HPDE6-E6E7 (cell line): Measurements from ENCODE around the gene TMEM18.

ENCODE experiments used
- DNase-seq: peaks from one replicate; pipeline ENCODE4 v3.0.0; 2011; ENCODE audit warnings: missing footprints; ENCODE audit errors: extremely low spot score

The TMEM18 gene

GRCh38 chr2:634636-635388 lies 42.4 kb downstream of the TMEM18 start:
- DNase-seq = no peak

DNA sequence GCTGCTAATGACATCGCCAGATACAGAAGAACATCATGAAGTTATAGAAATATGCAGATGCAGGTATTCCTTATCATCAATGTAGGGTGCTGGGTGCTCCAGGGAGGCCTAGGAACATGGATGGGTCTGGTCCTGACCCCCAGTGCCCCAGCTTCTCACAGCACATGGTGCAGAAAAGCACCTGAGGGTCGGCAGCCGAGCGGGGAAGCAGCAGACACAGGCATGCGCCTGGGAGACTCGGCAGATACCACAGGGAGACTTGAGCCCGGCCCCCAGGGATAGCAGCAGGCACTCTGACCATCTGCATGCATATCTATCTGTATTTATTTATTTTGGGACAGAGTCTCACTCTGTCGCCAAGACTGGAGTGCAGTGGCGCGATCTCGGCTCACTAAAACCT lies 43.2 kb downstream of the TMEM18 start:
- no peak for DNase-seq

- DNase-seq = no peak
Observed at GRCh38 chr2:633371-633770, 43.8 kb downstream of the TMEM18 start.

DNA sequence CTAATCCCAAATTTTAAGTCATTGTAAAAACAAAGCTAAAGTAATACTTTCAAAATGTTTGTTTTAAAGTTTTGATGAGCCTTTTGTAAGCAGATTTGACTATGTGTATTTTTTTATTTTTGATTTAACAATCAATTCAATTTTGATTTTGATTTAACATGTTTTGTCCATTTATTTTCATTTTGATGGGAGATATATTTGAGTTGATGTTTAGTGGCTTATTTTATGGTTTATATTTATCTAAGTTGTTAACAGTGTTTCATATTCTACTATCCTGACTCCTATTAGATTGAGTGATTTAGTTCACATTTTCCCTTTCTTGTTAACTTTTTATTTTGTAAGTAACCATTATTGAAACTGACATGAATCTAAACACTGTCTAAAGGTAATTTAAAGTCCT lies 44.7 kb downstream of the TMEM18 start:
- no peak for DNase-seq

DNA sequence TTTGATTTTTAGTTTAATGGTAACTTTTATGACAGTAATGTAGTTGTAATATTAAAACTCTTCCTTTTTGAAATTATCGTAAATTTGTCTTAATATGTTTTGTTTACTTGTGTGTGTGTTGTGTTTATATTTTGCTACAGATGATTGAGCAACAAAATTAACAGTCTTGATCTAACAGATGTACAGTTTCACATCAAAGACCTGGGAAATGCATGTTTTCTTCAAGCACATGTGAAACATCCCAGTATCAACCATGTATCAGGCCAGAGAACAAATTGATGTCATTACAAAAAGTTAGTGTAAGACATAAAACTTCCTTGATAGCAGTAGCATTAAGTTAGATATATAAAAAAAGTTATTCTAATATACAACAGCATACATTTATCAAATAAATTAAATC lies 45.5 kb downstream of the TMEM18 start:
- no peak for DNase-seq

DNA sequence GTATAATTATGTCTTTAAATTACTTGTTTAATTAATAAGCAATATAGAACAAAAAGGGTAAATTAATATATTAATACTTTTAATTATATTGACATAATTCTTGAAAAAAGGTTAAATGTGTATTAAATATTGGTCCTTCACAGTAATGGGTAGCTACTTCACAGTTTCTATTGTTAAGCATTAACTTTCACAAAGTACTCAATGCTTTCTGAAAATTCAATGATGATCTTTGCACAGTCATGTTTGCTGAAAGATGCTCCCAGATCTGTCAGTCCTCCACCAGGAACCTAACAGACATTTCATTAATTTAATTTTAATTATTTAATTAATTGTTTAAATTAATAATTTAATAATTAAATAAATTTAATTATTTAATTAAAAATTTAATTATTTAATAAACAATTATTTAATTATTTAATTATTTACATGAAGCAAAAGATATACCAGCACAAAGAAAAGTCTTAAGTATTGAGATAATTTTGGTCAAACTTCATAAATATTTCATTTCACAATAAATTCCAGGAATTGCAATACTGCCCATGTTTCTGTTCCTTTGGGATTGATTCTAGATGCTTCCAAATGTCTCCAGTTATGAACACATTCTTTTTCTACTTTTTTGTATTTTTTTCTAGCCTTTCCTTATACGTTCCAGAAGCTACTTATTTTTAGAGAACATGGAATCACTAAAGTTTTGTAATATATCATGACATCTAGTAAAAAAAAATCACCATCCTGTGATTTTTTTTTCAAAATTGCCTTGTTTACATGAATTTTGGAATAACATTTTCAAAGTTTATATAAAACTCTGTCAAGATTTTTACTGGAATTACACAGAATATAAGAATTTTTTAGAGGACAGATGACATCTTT lies 46.5 kb downstream of the TMEM18 start:
- no peak for DNase-seq

GRCh38 chr2:629961-630360 lies 47.2 kb downstream of the TMEM18 start:
- DNase-seq = no peak

- no peak for DNase-seq
Observed at GRCh38 chr2:628651-629050, 48.6 kb downstream of the TMEM18 start.

DNA sequence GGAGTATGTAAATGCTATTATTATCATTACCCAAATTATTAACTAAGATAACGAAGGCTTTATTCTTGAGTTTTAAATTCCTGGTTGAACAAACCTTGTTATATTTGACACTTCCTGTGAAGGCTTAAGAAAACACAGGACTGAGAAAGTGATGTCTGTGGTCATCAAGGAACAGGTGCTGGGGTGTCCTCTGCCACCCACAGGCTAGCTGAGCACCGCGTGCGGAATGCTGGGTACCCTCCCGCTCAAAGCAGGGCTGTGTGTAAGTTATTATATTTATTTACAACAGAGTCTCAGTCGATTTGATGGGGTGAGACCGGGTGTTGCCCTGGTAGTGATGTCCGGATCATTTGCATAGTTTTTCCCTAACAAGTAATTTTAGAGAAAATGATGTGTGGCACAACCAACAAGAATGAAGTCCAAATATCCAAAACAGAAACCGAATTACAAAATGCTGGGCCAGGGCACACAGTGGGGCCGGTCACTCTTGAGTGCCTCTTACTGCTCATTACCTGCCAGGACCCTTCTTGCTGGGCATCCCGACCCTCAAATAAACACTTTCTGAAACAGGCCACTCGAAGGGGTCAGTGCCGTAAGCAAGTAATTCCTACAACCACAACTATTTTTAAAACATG lies 49.2 kb downstream of the TMEM18 start:
- DNase-seq = no peak

GRCh38 chr2:627340-627709 lies 49.9 kb downstream of the TMEM18 start:
- DNase-seq = no peak

DNA sequence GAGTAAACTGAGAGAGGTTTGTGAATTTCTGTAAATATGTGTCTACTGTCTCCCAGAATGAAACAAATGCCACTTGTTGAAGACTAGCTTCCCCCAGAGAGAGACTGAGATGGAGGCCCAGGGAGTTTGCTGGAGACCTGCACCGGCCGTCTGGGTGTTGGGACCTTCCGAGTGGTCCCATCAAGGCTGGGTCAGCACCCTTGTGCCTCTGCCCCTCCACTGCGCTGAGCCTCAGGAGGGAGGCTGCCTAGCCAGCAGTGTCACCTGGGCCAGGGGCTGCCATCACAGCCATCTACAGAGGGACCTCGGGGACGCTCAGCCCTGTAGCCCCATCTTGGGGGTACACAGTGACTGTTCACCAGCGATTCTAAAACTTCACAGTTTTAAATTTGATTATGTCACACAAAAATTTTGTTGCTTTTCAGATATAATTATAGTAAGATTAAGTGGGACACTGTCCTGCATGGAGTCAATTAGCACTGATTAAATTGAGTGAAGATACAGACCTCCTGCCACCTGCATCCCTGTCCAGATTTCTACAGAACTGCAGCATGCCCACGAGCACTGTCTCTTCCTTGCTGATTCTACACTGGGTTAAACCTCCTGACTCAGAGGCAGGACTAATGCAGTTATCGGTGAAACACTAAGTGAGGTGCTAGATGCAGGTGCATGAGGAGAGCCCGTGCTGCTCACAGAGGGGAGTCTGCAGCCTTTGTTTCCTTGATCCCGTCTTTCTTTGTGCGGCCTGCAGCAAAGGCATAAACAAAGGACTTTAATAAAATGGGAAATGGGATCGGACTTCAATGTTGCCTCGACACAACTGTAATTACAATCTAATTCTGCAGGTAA lies 50.5 kb downstream of the TMEM18 start:
- DNase-seq = no peak

DNA sequence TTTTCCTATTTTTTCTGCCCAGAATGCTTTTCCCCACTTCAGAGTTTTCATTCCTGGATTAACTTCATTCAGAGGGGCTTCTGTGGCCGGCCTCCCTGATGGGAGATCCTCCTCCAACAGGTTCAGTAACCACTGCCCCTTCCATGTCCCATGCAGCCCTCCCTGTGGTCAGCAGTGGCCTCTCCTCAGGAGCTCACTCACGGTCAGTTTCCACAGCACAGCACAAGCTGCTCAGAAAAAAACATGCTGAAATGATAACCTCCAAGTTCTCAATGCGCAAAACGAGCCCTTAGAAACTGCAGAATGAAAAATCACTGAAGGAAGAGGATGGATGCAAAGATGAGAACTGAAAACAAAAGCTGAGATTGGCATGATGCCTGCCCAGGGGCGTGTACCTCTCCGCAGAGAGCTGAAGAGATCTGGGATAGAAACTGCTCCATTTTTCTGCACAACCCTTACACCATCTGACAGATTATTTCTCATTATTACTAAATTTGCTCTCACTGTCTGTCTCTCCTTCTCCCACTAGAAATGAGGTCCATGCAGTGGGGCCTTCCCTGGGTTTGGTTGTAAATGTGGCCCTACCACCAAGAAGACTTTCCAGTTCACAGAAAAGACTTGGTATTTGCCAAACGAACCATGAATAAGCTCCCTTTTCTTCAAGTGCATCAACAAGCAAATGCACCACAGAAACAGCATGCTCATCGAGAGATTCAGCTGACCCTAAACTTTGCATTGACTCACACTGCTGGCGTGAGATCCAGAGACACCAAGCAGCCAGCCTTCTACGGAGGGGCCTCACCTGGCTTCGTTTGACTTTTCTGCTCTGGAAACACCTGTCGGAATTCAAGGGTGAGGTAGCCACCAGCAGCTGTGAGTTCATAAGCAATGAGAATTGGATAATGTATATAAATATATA lies 51.5 kb downstream of the TMEM18 start:
- DNase-seq = no peak

DNA sequence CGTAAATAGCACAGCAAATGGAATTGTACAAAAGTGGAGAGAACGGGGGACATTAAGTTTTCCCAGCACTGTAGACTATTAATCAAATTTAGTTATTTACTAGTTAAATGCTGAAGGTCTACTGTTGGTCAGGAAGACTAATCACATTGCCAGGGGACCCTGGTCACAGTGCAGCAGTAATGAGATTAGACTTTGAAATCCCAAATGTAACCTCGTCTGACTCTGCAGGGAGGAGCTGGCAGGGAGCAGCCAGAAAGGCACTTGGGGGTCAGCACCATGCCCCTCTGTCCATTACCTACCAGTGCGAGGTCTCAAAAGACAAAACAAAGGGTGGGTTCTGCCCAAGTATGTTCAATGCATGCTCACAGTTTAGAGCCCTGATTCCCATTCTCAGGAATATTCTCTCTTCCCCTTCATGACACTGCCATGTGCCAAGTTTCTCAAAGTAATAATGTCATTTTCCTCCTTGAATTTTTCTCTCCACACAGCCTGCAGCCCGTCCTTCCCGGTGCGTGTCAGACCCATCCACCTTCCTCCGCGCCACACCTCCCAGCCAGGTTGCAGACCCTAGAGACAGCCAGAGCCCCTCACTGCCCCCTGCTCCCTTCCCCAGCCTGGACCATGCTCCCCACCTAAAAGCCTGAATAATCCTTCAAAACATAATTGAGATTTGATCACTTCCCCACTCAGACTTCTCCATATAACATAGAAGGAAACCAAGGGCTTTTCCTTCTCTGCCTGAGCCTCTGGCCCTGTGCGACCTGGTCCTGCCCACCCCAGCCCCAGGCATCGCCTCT lies 52.5 kb downstream of the TMEM18 start:
- no peak for DNase-seq

GRCh38 chr2:624096-624495 lies 53.1 kb downstream of the TMEM18 start:
- no peak for DNase-seq

GRCh38 chr2:623130-623922 lies 53.9 kb downstream of the TMEM18 start:
- no peak for DNase-seq

DNA sequence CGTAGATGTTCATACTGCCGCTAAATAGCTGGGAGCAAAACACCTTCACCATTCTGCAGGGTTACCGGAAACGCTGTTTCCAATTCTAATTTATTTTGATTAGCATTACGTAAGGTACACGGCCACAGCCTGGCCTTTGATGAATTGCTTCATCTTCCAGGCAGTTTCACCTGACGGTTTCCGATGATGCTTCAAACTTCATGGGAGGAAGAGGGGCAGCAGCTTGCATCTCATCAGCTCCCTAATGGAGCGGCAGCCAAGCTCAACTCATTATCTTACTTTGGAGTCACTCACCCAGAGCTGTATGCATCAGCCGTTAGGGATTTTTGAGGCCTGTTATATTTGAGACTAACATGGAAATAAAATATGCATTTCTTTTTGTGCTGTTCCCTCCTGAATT lies 54.8 kb downstream of the TMEM18 start:
- DNase-seq = no peak

DNA sequence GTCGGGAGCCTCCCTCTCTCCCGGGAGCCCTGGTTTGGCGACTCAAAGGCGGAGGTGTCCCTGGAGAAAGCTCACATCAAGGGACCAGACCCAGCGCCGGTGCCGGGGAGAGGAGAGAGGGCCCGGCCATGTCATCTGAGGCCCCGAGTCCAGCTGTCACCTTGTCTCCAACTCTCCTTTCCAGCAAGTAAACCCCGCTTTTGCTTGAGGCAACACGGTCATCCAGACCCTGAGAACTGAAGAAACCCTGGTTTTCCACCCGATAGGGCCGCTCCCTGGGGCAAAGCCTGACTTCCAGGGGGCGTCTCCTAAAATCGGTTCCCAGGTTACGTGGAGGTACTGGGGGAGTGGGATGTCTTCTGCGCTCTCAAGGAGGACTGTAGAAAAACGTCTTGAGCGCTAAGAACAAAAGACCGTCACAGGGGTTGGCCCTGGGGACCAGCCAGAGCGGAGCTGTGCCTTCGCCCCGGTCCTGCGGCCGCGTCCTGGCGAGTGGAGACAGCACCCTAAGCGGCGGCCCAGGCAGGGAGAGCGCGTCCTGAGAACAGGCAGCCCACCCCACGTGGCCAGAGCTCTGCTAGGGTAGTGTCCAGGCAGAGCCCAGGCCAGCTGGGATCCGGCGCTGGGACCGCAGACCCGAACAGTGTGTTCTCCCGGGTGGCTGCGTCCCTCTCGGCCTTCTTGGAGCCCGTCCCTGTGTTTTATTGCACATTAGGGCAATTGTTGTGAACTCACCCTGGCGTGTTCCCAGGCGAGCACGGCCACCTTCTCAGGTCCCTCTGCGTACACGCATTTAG lies 55.7 kb downstream of the TMEM18 start:
- DNase-seq = no peak
